A549 (cell line): ENCODE data around the gene ST8SIA1. TPM values are rescaled to one million over a fixed set of nuclear protein-coding genes. Genes with fewer than 3 reads are reported as not detected.

Experiments
- ATAC-seq, 2 experiments: fragments of 200-7000 bp in 1 of 2; fragments of >200 bp in 1 of 2; cut with Nextera tagmentation in 1 of 2; cut with Tn5 transposase in 1 of 2; 3 replicates each; pipeline versions ENCODE4 v1.8.0 to v1.9.1; 2018 to 2020; ENCODE audit warnings: mild to moderate bottlenecking in 1 of 2, moderate library complexity in 1 of 2
- CTCF ChIA-PET: fragments of 300-600 bp; sonication (Branson Sonifier 250); formaldehyde crosslinking; extraction: SDS; loops from one replicate; lab custom pipeline; 2021; ENCODE audit warnings: antibody characterized with exemption, inconsistent platforms; lab: Yijun Ruan, JAX
- POLR2A ChIA-PET: fragments of 350-600 bp; formaldehyde crosslinking; extraction: SDS; loops from one replicate; lab custom pipeline; 2021; ENCODE audit warnings: antibody characterized with exemption, inconsistent platforms; lab: Yijun Ruan, JAX
- DNase-seq, 2 experiments: peaks; one replicate each; pipeline versions ENCODE4 v3.0.0 to v3.0.0-alpha.2; 2011 to 2016; ENCODE audit warnings: low read depth in 1 of 2, low spot score in 1 of 2
- FAIRE-seq: peaks from 2 replicates; lab custom pipeline; 2011; peaks lifted over from hg19 to GRCh38; lab: Jason Lieb, UNC
- H3K27ac ChIP-seq, 2 experiments: fragments of >200 bp; sonication (Bioruptor Twin); formaldehyde crosslinking; 3 replicates each; pipeline ENCODE4 v1.5.1; 2016 to 2017
- H3K4me1 ChIP-seq: fragments of >200 bp; sonication (Bioruptor Twin); formaldehyde crosslinking; 3 replicates; pipeline ENCODE4 v1.6.1; 2016
- H3K4me2 ChIP-seq: fragments of >200 bp; sonication (Bioruptor Twin); formaldehyde crosslinking; 3 replicates; pipeline ENCODE4 v1.6.1; 2016
- H3K4me3 ChIP-seq: fragments of >200 bp; sonication (Bioruptor Twin); formaldehyde crosslinking; 3 replicates; pipeline ENCODE4 v1.5.1; 2016
- H3K9me3 ChIP-seq: fragments of >200 bp; sonication (Bioruptor Twin); formaldehyde crosslinking; 3 replicates; pipeline ENCODE4 v1.6.1; 2016
- CBX2 ChIP-seq: fragments of 200-600 bp; sonication (generic); IDR thresholded peaks from 2 replicates; pipeline ENCODE4 v1.6.1; 2016; ENCODE audit warnings: low read depth, mild to moderate bottlenecking, borderline replicate concordance
- E2F6 ChIP-seq: IDR thresholded peaks from 2 replicates; pipeline ENCODE4 v1.6.1; 2012; ENCODE audit warnings: low read depth, borderline replicate concordance
- EHF ChIP-seq: fragments of 250-450 bp; sonication (Bioruptor Pico); IDR thresholded peaks from 2 replicates; pipeline ENCODE4 v1.5.0; 2020; ENCODE audit warnings: mild to moderate bottlenecking
- EHMT2 ChIP-seq: fragments of 200-600 bp; sonication (generic); IDR thresholded peaks from 2 replicates; pipeline ENCODE4 v1.6.1; 2016; ENCODE audit warnings: antibody characterized with exemption, low read depth, mild to moderate bottlenecking, moderate library complexity
- ESRRA ChIP-seq: fragments of 150-350 bp; IDR thresholded peaks from 2 replicates; pipeline ENCODE4 v1.6.1; 2014; ENCODE audit warnings: mild to moderate bottlenecking, low read length, borderline replicate concordance
- FOXS1 ChIP-seq: fragments of 250-450 bp; sonication (Bioruptor Pico); IDR thresholded peaks from 2 replicates; pipeline ENCODE4 v1.5.0; 2020; ENCODE audit warnings: mild to moderate bottlenecking, moderate library complexity
- HDAC2 ChIP-seq: fragments of 200-600 bp; sonication (generic); IDR thresholded peaks from 2 replicates; pipeline ENCODE4 v1.6.1; 2016
- HOXA7 ChIP-seq: fragments of 250-450 bp; sonication (Bioruptor Pico); IDR thresholded peaks from 2 replicates; pipeline ENCODE4 v1.5.0; 2020; ENCODE audit warnings: mild to moderate bottlenecking, moderate library complexity
- JUN ChIP-seq, 2 experiments: fragments of >200 bp; sonication (Bioruptor Twin); formaldehyde crosslinking; IDR thresholded peaks; 2 replicates in 1 of 2; 3 replicates in 1 of 2; pipeline ENCODE4 v1.6.1; 2016 to 2017
- KDM1A ChIP-seq: fragments of 200-600 bp; sonication (generic); IDR thresholded peaks from 2 replicates; pipeline ENCODE4 v1.6.1; 2016; ENCODE audit warnings: low read depth, mild to moderate bottlenecking
- KDM5A ChIP-seq: fragments of 200-600 bp; sonication (generic); IDR thresholded peaks from 2 replicates; pipeline ENCODE4 v1.6.1; 2016; ENCODE audit warnings: antibody characterized with exemption, mild to moderate bottlenecking
- NFE2L2 ChIP-seq: fragments of 150-350 bp; conservative IDR thresholded peaks from 2 replicates; pipeline ENCODE4 v1.6.1; 2014; ENCODE audit warnings: low read length
- NR3C1 ChIP-seq: fragments of >200 bp; sonication (Bioruptor Twin); formaldehyde crosslinking; IDR thresholded peaks from 3 replicates; pipeline ENCODE4 v1.6.1; 2017
- PBX3 ChIP-seq: IDR thresholded peaks from 2 replicates; pipeline ENCODE4 v1.6.1; 2012
- PHF8 ChIP-seq: fragments of 200-600 bp; sonication (generic); IDR thresholded peaks from 2 replicates; pipeline ENCODE4 v1.6.1; 2016; ENCODE audit warnings: low read depth, mild to moderate bottlenecking, antibody characterized with exemption, moderate library complexity, borderline replicate concordance
- POLR2A ChIP-seq: IDR thresholded peaks from 2 replicates; pipeline ENCODE4 v1.6.1; 2012; ENCODE audit warnings: mild to moderate bottlenecking, low read length
- RAD21 ChIP-seq, 2 experiments: fragments of >200 bp in 1 of 2; sonication (Bioruptor Twin) in 1 of 2; formaldehyde crosslinking in 1 of 2; IDR thresholded peaks in 1 of 2; conservative IDR thresholded peaks in 1 of 2; 2 replicates in 1 of 2; 3 replicates in 1 of 2; pipeline ENCODE4 v1.6.1; 2012 to 2018; ENCODE audit warnings: inconsistent platforms in 1 of 2
- REST ChIP-seq: fragments of 200-600 bp; sonication (generic); IDR thresholded peaks from 2 replicates; pipeline ENCODE4 v1.6.1; 2016; ENCODE audit warnings: antibody characterized with exemption, mild to moderate bottlenecking, moderate library complexity
- TFCP2L1 ChIP-seq: fragments of 250-450 bp; sonication (Bioruptor Pico); IDR thresholded peaks from 2 replicates; pipeline ENCODE4 v1.5.0; 2021; ENCODE audit warnings: mild to moderate bottlenecking
- USF2 ChIP-seq: fragments of 450-650 bp; IDR thresholded peaks from 2 replicates; pipeline ENCODE4 v1.6.1; 2014; ENCODE audit warnings: antibody characterized with exemption
- ZFP36 ChIP-seq: fragments of 450-650 bp; IDR thresholded peaks from 2 replicates; pipeline ENCODE4 v1.6.1; 2014; ENCODE audit warnings: borderline replicate concordance; ENCODE audit not compliant: partially characterized antibody
- WGBS: methylation state at CpG from one replicate; pipeline ENCODE4 v1.1.6; 2017; ENCODE audit errors: missing lambda C conversion rate; 5-methylcytosine and 5-hydroxymethylcytosine counted together
- polyA plus RNA-seq, 4 experiments: library from polyadenylated mRNA; depleted of rRNA in 3 of 4; stranded (reverse); fragments of >200 nt; fragmentation: RNase III in 1 of 4; extraction: RNeasy Plus Mini Kit Qiagen cat#74134 plus additional on column Dnase treatment in 1 of 4; gene quantifications; 2 replicates in 3 of 4; 3 replicates in 1 of 4; pipeline ENCODE4 v1.2.3, GENCODE V29; 2011 to 2017

Gene ST8SIA1
- polyA plus RNA-seq, 2 of the 4 experiments (the other 2 are of a cell fraction) = 0.41 to 1.1 TPM

- DNase-seq = no peak
- no peak overlapping the region for H3K27ac ChIP-seq
- H3K9me3 ChIP-seq = no peaks in the 10 kb centered on the region
- ChIA-PET CTCF (no interaction called here), POLR2A (no interaction called here)
- no peak overlapping the region for H3K4me3 ChIP-seq
- H3K4me1 ChIP-seq = peaks cover 8% of the 10 kb centered on the region; the same call in 1 of the 3 replicates
- 78% methylated on average over 10 of the region's 10 CpGs for WGBS
- no peak for FAIRE-seq
- no peak for TF ChIP-seq PBX3
- no peak for TF ChIP-seq EHMT2
- no peak for ATAC-seq
- H3K4me2 ChIP-seq = peak overlapping the region; percentile 86; the same call in 2 of the 3 replicates
Observed at GRCh38 chr12:22333186-22333712, 1.3 kb downstream of the ST8SIA1 start.

GRCh38 chr12:22332202-22332601, 2.3 kb downstream of the ST8SIA1 start:
- Histone ChIP-seq H3K27ac (no peak overlapping the region), H3K9me3 (no peaks in the 10 kb centered on the region), H3K4me2 (no peak overlapping the region), H3K4me3 (no peak overlapping the region), H3K4me1 (peaks cover 8% of the 10 kb centered on the region; the same call in 1 of the 3 replicates)
- no peak for TF ChIP-seq NFE2L2
- no peak for TF ChIP-seq POLR2A
- TF ChIP-seq FOXS1 = no peak
- TF ChIP-seq CBX2 = no peak
- ChIA-PET POLR2A (no interaction called here), CTCF (no interaction called here)
- no peak for DNase-seq
- ATAC-seq = no peak
- no peak for FAIRE-seq

GRCh38 chr12:22329621-22330020, 4.9 kb downstream of the ST8SIA1 start:
- no peak overlapping the region for H3K4me2 ChIP-seq
- no peak for FAIRE-seq
- POLR2A ChIA-PET = no interaction called here
- H3K27ac ChIP-seq = no peak overlapping the region
- no peak for TF ChIP-seq HDAC2
- TF ChIP-seq NR3C1 = no peak
- TF ChIP-seq ZFP36 = no peak
- no peak for TF ChIP-seq E2F6
- 52% methylated on average over 4 of the region's 4 CpGs for WGBS
- peaks cover 8% of the 10 kb centered on the region; the same call in 1 of the 3 replicates for H3K4me1 ChIP-seq
- ATAC-seq = no peak
- H3K9me3 ChIP-seq = no peaks in the 10 kb centered on the region
- CTCF ChIA-PET = interaction anchor here (0.6 kb wide), 1 partner anchor 100 kb away, joined by 3 read pairs; no protein-coding TSS in a partner anchor
- no peak for DNase-seq
- no peak overlapping the region for H3K4me3 ChIP-seq

- FAIRE-seq = no peak
- Histone ChIP-seq H3K9me3 (no peaks in the 10 kb centered on the region), H3K4me2 (no peak overlapping the region), H3K27ac (no peak overlapping the region), H3K4me3 (no peak overlapping the region), H3K4me1 (no peaks in the 10 kb centered on the region)
- ChIA-PET CTCF (no interaction called here), POLR2A (no interaction called here)
- 64% methylated on average over 4 of the region's 4 CpGs for WGBS
- no peak for TF ChIP-seq KDM5A
- TF ChIP-seq KDM1A = no peak
- no peak for TF ChIP-seq ESRRA
- no peak for TF ChIP-seq HOXA7 (CRISPR knock-in tag)
- no peak for TF ChIP-seq TFCP2L1
- no peak for TF ChIP-seq EHMT2
- ATAC-seq = no peak
- DNase-seq = no peak
Observed at GRCh38 chr12:22325218-22325617, 9.3 kb downstream of the ST8SIA1 start.

- Histone ChIP-seq H3K4me1 (no peaks in the 10 kb centered on the region), H3K9me3 (no peaks in the 10 kb centered on the region), H3K4me2 (no peak overlapping the region), H3K27ac (no peak overlapping the region), H3K4me3 (no peak overlapping the region)
- ATAC-seq (no peak), DNase-seq (no peak), FAIRE-seq (no peak)
- POLR2A ChIA-PET = no interaction called here
- WGBS = 58% methylated on average over 6 of the region's 6 CpGs
- TF ChIP-seq JUN (IDR thresholded peaks at IDR 0.05) (no peak), CBX2 (no peak), USF2 (no peak), RAD21 (conservative IDR thresholded peaks at IDR 0.05 in 1 of 2, IDR thresholded peaks at IDR 0.05 in 1 of 2) (no peak), KDM5A (no peak), EHF (CRISPR knock-in tag) (no peak), REST (no peak), ESRRA (no peak), PHF8 (no peak)
- CTCF ChIA-PET = interaction anchor here (0.9 to 1.5 kb wide), 2 partner anchors 9 to 14 kb away, joined by 3 to 4 read pairs; no protein-coding TSS in a partner anchor
Observed at GRCh38 chr12:22322091-22322490, 12.4 kb downstream of the ST8SIA1 start.
